Fibroblast of pulmonary artery (primary cell): Measurements from ENCODE around the gene SKI.
A peak's percentile ranks its signal among the peaks of the same experiment; 100 is the strongest.
"Not testable (repeated sequence)": the region's sequence is repeated elsewhere in the genome, so short reads cannot be mapped to it uniquely, and the experiment has no call there.

Experiments
- DNase-seq: peaks from one replicate; pipeline ENCODE4 v3.0.0-alpha.2; 2010; ENCODE audit warnings: low read depth
- H3K4me3 ChIP-seq: replicated peaks from 2 replicates; pipeline ENCODE4 v1.5.1; 2011; ENCODE audit warnings: low read depth, mild to moderate bottlenecking, control low read depth, low read length, moderate library complexity
- TF ChIP-seq, protein P1 (sequence below): IDR thresholded peaks from 2 replicates; pipeline ENCODE4 v1.5.1; 2011; ENCODE audit warnings: mild to moderate bottlenecking, control low read depth, low read length, inconsistent platforms; ENCODE audit errors: missing control alignments

The SKI gene

DNA sequence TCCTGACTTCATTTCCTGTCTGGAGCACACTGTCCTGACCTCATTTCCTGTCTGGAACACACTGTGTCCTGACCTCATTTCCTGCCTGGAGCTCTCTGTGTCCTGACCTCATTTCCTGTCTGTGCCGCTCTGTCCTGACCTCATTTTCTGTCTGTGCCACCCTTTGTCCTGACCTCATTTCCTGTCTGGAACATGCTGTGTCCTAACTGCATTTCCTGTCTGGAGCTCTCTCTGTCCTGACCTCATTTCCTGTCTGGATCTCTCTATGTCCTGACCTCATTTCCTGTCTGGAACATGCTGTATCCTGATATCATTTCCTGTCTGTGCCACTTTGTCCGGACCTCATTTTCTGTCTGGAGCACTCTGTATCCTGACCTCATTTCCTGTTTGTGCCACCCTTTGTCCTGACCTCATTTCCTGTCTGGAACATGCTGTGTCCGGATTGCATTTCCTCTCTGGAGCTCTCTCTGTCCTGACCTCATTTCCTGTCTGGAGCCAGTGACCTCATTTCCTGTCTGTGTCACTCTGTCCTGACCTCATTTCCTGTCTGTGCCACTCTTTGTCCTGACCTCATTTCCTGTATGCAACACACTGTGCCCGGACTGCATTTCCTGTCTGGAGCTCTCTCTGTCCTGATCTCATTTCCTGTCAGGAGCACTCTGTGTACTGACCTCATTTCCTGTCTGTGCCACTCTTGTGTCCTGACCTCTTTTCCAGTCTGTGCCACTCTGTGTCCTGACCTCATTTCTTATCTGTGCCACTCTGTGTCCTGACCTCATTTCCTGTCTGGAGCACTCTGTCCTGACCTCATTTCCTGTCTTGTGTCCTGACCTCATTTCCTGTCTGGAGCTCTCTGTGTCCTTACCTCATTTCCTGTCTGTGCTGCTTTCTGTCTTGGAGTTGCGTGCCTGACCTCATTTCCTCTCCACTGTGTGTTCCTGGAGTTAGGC, 27.6 kb downstream of the SKI start:
- TF ChIP-seq, protein P1, sequence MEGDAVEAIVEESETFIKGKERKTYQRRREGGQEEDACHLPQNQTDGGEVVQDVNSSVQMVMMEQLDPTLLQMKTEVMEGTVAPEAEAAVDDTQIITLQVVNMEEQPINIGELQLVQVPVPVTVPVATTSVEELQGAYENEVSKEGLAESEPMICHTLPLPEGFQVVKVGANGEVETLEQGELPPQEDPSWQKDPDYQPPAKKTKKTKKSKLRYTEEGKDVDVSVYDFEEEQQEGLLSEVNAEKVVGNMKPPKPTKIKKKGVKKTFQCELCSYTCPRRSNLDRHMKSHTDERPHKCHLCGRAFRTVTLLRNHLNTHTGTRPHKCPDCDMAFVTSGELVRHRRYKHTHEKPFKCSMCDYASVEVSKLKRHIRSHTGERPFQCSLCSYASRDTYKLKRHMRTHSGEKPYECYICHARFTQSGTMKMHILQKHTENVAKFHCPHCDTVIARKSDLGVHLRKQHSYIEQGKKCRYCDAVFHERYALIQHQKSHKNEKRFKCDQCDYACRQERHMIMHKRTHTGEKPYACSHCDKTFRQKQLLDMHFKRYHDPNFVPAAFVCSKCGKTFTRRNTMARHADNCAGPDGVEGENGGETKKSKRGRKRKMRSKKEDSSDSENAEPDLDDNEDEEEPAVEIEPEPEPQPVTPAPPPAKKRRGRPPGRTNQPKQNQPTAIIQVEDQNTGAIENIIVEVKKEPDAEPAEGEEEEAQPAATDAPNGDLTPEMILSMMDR, result no peak
- peak; percentile 78 for DNase-seq
- H3K4me3 ChIP-seq, result no peak overlapping the region

DNA sequence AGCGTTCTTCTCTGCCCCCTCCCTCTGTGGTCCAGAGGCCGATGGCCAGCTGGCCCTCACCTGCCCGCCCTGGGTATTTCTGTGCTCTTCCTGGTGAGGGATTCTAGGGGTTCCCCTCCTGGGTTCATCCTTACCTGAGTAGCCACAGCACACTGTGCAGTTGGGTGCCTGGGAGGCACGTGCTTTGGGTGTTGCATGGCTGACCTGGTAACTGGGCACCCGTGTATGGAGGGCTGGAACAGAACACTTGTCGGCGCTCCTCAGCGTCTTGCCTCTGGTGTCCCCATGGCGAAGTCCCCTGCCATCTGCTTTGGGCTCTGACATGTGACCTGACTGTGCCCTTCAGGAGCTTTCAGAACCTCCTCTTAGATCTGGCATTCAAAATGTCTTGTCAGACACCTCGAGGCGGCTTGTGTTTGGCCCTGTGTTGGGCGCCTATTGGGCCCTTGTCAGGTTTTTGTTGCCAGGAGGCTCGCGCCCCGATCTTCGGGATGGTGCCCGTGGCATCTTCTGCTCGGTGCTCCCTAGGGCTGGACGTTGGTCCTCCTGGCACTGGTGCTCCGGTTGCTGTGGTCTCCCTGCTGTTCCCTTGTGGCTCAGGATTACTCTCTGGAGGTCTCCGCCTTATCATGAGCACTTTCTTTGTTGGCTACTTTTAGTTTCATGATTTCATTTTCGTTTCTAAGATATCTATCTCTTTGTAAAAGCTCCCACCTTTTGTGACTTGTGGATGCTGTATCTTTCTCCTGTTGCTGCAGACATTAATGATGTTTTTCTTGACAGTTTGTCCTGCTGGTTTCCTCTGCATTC, 28.5 kb downstream of the SKI start:
- TF ChIP-seq, protein P1, result no peak
- no peak for DNase-seq
- H3K4me3 ChIP-seq, result no peak overlapping the region

DNA sequence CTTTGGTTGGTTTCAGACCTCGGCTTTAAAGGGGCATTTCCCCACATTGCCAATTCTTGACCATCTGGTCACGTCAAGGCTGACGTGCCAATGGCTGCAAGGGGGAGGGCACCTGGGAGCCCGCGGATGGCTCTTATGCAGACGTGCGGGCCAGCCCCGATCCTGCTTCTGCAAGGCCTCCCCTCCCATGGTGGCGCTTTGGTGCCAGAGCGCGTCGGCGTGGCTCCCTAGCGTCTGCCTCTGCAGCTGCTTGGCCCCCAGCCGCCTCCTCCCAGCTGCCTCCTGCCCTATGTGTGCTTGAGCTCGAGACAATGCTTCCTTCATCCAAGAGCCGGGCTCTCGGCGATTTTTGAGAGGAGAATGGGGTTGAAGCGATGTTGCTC, 29.1 kb downstream of the SKI start:
- TF ChIP-seq, protein P1, result no peak
- no peak overlapping the region for H3K4me3 ChIP-seq
- no peak for DNase-seq

DNA sequence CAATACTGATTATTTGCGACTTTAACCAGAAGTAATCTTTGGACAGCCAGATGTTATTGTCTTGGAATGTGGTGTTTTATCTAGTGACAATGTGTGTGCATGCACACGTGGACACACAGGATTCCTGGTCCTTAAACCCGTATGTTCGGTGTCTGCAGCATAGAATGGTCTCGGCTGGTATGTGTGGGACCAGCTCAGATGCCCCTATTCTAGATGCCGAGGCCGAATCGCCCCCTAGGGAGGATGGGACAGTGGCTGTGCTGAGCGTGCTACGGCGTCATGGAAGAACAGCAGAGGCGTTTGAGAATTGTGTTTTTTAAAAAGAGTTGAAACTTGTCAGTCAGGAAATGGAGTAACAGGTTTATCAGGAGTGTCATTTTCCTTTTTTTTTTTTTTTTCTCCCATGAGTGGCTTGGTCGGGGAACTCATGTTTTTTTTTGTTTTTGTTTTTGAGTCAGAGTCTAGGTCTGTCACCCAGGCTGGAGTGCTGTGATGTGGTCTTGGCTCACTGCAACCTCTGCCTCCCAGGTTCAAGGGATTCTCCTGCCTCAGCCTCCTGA, 30.1 kb downstream of the SKI start:
- TF ChIP-seq, protein P1, result no peak
- H3K4me3 ChIP-seq, result no peak overlapping the region
- DNase-seq, result no peak

DNA sequence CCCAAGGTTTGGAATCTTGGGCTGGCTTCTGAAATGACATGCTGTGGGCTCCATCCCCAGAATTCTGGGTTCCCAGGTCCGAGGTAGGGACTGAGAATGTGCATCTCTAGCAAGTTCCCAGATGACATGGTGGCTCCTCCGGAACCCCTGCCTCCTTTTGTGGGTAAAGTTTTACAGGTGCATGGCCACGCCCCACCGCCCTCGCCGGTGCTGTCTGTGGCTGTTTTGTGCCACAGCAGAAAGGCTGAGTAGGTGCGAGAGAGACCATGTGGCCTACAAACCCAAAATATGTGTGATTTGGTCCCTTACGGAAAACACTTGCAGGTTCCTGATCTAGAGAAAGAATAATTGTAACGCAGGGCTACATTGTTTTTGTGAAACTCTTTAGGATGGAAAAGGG, 30.9 kb downstream of the SKI start:
- TF ChIP-seq, protein P1, result no peak
- no peak overlapping the region for H3K4me3 ChIP-seq
- DNase-seq, result no peak

DNA sequence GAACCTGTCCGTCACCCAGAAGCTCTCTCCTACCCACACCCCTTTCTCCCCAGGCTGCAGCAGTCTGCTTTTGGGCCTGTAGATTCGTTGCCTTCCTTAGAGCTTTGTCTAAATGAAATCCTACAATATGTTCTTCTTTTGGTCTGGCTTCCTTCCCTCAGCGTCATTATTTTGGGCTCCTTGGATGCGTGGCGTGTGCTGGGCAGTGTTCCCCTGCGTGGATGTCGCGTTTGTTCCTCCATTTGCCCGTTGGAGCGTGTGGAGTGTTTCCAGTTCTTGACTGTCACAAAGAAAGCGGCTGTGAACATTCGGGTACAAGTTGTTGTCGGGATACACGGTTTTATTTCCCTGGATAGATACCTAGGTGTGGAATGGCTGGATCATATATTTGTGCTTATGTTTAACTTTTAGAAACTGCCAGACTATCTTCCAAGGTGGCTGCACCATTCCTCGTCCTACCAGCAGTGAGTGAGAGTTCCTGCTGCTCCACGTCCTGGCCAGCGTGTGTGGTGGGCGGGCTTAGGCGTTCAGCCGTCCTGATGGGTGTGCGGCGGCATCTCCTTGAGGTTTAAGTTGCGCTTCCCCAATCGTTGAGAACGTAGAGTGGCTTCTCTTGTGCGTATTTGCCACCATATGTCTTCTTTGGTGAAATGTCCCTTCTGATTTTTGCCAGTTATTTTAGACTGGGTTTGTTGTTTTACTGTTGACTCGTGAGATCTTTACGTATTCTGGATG, 31.7 kb downstream of the SKI start:
- DNase-seq, result no peak
- TF ChIP-seq, protein P1, result no peak
- no peak overlapping the region for H3K4me3 ChIP-seq

DNA sequence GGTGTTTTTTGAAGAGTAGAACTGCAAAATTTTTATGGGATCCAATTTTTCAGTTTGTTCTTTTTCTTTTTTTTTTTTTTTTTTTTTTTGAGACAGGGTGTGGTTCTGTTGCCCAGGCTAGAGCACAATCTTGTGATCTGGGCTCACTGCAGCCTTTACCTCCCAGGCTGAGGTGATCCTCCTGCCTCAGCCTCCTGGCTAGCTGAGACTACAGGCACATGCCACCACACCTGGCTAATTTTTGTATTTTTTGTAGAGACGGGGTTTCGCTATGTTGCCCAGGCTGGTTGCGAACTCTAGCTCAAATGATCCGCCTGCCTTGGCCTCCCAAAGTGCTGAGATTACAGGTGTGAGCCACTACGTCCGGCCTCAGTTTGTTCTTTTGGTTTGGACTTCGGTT, 32.4 kb downstream of the SKI start:
- DNase-seq, H3K4me3 ChIP-seq: not testable (repeated sequence)
